ENCODE results near the gene JARID2. TPM values are rescaled to one million over a fixed set of nuclear protein-coding genes. Genes with fewer than 3 reads are reported as not detected.
A peak's percentile ranks its signal among the peaks of the same experiment; 100 is the strongest.

JARID2 gene
- total and polyA plus RNA-seq, 8 donors = 2.4 to 6.7 (median 3.7) TPM

GRCh38 chr6:15419493-15419892, 173.6 kb downstream of the JARID2 start:
- FAIRE-seq (no peak), DNase-seq (no peak), ATAC-seq (no peak)
- intact Hi-C loops (cut with DNase I) = no loop called here
- no peak for TF ChIP-seq CTCF (IDR thresholded peaks at IDR 0.05)
- Histone ChIP-seq H3K27ac (no peak overlapping the region), H3K9me3 (peaks cover 0 to 7% (median 0%) of the 10 kb centered on the region in 4 donors), H3K4me3 (no peak overlapping the region), H3K36me3 (no peaks in the 10 kb centered on the region), H3K27me3 (no peaks in the 10 kb centered on the region), H3K4me1 (no peaks in the 10 kb centered on the region)
- WGBS, 2 donors = 99 to 100% methylated on average over 2 of the region's 2 CpGs

- Histone ChIP-seq H3K4me3 (no peak overlapping the region), H3K9me3 (peaks cover 0 to 7% (median 0%) of the 10 kb centered on the region in 4 donors), H3K4me1 (no peaks in the 10 kb centered on the region), H3K27ac (no peak overlapping the region), H3K36me3 (no peaks in the 10 kb centered on the region), H3K27me3 (no peaks in the 10 kb centered on the region)
- peak in 2 of 4 donors; percentile 28 to 45 for ATAC-seq
- intact Hi-C loops (cut with DNase I) = no loop called here
- no peak for FAIRE-seq
- DNase-seq = no peak
- 86 to 90% methylated on average over 10 of the region's 10 CpGs for WGBS, 2 donors
- no peak for TF ChIP-seq CTCF (IDR thresholded peaks at IDR 0.05)
These were observed 175.1 kb downstream of the JARID2 start for GRCh38 chr6:15420959-15421438.

DNA sequence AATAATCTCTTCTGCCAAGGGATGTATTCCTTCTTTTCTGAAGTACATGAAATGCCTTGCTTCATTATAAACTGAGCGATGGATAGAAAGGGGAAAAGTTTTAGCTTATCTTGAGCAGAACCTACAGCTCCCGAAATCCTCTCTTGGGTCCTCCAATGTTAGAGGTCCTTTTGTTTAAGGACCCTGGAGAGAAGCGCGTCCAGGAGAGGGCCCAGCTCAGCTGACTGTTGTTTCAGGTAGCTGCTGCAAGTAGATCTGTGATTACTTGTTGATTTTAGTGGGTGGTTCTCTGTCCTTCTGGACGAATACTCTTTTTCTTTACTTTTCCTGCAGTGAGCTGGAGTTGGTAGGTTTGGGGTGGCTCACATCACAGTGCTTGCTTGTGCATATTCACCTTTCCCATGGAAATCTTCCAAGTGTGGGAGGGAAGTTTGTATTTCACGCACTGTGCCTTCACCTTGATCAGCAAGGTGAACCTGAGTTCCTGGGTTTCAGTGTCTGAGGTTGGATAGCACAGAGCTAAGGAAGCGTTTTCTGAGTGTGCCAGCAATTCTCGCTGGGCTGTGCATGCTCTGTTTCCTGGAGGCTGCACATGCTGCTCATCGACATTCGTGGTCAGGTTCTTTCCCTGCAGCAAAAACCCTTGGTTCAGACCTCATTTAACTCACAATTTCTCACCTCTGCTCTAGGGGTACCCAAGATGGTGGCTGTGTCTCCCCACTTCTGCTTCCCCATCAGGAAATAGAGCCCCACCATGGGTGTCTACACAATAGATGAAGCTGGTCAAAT, 176.3 kb downstream of the JARID2 start:
- peaks cover 0 to 7% (median 0%) of the 10 kb centered on the region in 4 donors for H3K9me3 ChIP-seq
- ATAC-seq (peak in 2 of 4 donors; percentile 50 to 53), DNase-seq (no peak), FAIRE-seq (no peak)
- no peak overlapping the region for H3K4me3 ChIP-seq
- H3K36me3 ChIP-seq = no peaks in the 10 kb centered on the region
- WGBS, 2 donors = 77 to 79% methylated on average over 10 of the region's 10 CpGs
- H3K27me3 ChIP-seq = no peaks in the 10 kb centered on the region
- H3K4me1 ChIP-seq = no peaks in the 10 kb centered on the region
- no peak overlapping the region for H3K27ac ChIP-seq
- TF ChIP-seq CTCF (IDR thresholded peaks at IDR 0.05) = no peak
- intact Hi-C loops (cut with DNase I) = no loop called here

DNA sequence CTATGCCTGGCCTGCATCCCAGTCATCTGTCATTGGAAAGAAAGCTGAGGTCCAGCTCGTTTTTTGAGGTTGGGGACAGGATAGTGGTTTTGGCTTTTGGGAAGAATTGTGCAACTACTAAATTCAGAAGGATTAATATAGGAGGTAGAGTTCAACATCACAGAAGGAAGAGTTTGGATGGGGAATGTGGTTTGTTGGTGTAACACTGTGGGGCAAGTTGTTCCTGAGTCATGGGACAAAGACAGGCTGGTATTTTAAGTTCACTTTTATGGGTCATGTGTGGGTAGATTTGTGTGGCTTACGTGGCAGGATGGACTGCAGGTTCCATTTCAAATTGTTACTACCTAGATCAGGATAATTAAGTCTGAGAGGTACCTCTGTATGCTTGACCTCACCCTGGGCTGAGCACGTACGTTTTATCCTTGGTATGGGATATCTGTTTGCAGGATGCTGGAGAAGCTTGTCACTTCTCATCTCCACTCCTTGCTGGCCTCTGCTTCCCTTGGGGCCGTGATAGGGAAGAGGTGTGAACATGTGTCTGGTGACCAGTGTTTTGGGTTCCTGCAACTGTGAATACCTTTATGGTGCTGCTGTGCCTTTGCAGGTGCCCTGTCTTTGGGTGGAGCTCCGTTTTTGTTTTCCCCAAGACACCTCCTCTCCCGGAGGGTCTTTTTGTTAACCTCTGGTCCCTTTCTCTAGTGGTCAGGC, 177.6 kb downstream of the JARID2 start:
- H3K4me1 ChIP-seq = no peaks in the 10 kb centered on the region
- no peak overlapping the region for H3K4me3 ChIP-seq
- H3K27ac ChIP-seq = no peak overlapping the region
- 84 to 87% methylated on average over 7 of the region's 7 CpGs for WGBS, 2 donors
- ATAC-seq = no peak
- DNase-seq = no peak
- no peak for TF ChIP-seq CTCF (IDR thresholded peaks at IDR 0.05)
- H3K36me3 ChIP-seq = no peaks in the 10 kb centered on the region
- H3K9me3 ChIP-seq = peaks cover 0 to 7% (median 0%) of the 10 kb centered on the region in 4 donors
- H3K27me3 ChIP-seq = no peaks in the 10 kb centered on the region
- intact Hi-C loops (cut with DNase I) = no loop called here
- FAIRE-seq = no peak

Measured in pancreas (tissue), 10 donors.